Hepatocyte (in vitro differentiated cells): ENCODE results near the gene HOTAIR. TPM values are rescaled to one million over a fixed set of nuclear protein-coding genes. Genes with fewer than 3 reads are reported as not detected.

ENCODE experiments used
- DNase-seq: peaks from one replicate; pipeline ENCODE4 v3.0.0-alpha.2; 2016; ENCODE audit warnings: low spot score
- H2AFZ ChIP-seq: fragments of 200-600 bp; sonication (generic); 2 replicates; pipeline ENCODE4 v1.6.0; 2016; ENCODE audit warnings: antibody characterized with exemption, mild to moderate bottlenecking
- H3K27ac ChIP-seq: fragments of 200-600 bp; sonication (generic); 2 replicates; pipeline ENCODE4 v1.5.1; 2016; ENCODE audit warnings: mild to moderate bottlenecking
- H3K27me3 ChIP-seq: fragments of 200-600 bp; sonication (generic); 2 replicates; pipeline ENCODE4 v1.6.1; 2016
- H3K36me3 ChIP-seq: fragments of 200-600 bp; sonication (generic); replicated peaks from 2 replicates; pipeline ENCODE4 v1.5.1; 2016; ENCODE audit warnings: low read depth; ENCODE audit not compliant: insufficient read depth
- H3K4me1 ChIP-seq: fragments of 200-600 bp; sonication (generic); 2 replicates; pipeline ENCODE4 v1.5.1; 2016; ENCODE audit warnings: mild to moderate bottlenecking, moderate library complexity; ENCODE audit not compliant: insufficient read depth
- H3K4me2 ChIP-seq: fragments of 200-600 bp; sonication (generic); 2 replicates; pipeline ENCODE4 v1.6.0; 2016
- H3K4me3 ChIP-seq: fragments of 200-600 bp; sonication (generic); 2 replicates; pipeline ENCODE4 v1.5.1; 2016; ENCODE audit warnings: mild to moderate bottlenecking
- H3K79me2 ChIP-seq: fragments of 200-600 bp; sonication (generic); 2 replicates; pipeline ENCODE4 v1.6.0; 2017; ENCODE audit warnings: mild to moderate bottlenecking
- H3K9me2 ChIP-seq: fragments of 200-600 bp; sonication (generic); replicated peaks from 2 replicates; pipeline ENCODE4 v1.6.0; 2017; ENCODE audit warnings: mild to moderate bottlenecking; ENCODE audit not compliant: insufficient read depth
- H3K9me3 ChIP-seq: fragments of 200-600 bp; sonication (generic); 2 replicates; pipeline ENCODE4 v1.5.1; 2016; ENCODE audit warnings: low read depth, mild to moderate bottlenecking
- H4K20me1 ChIP-seq: fragments of 200-600 bp; sonication (generic); 2 replicates; pipeline ENCODE4 v1.6.0; 2016; ENCODE audit warnings: mild to moderate bottlenecking; ENCODE audit not compliant: insufficient read depth, poor library complexity, severe bottlenecking
- CTCF ChIP-seq: fragments of 200-600 bp; sonication (generic); IDR thresholded peaks from 2 replicates; pipeline ENCODE4 v1.5.1; 2016; ENCODE audit warnings: antibody characterized with exemption, mild to moderate bottlenecking; ENCODE audit not compliant: poor library complexity
- EZH2 ChIP-seq: fragments of 200-600 bp; sonication (generic); IDR thresholded peaks from 2 replicates; pipeline ENCODE4 v1.6.1; 2016; ENCODE audit warnings: antibody characterized with exemption, mild to moderate bottlenecking, borderline replicate concordance
- EZH2phosphoT487 ChIP-seq: fragments of 200-600 bp; sonication (generic); IDR thresholded peaks from one replicate; pipeline ENCODE4 v1.6.1; 2018; ENCODE audit warnings: antibody characterized with exemption, mild to moderate bottlenecking, low read depth, moderate library complexity; ENCODE audit not compliant: unreplicated experiment, severe bottlenecking
- WGBS: methylation state at CpG from one replicate; pipeline ENCODE4 v1.1.6; 2016; ENCODE audit warnings: low lambda C conversion rate; ENCODE audit errors: missing lambda C conversion rate; 5-methylcytosine and 5-hydroxymethylcytosine counted together
- polyA plus RNA-seq: library from polyadenylated mRNA; unstranded; fragments of >200 nt; fragmentation: Nextera tagmentation; extraction: Ambion mirVana; gene quantifications from 2 replicates; pipeline ENCODE4 v1.2.1, GENCODE V29; 2016
- total RNA-seq: library from RNA; depleted of rRNA; stranded (reverse); fragments of >200 nt; gene quantifications from 2 replicates; pipeline ENCODE4 v1.2.3, GENCODE V29; 2014

HOTAIR gene
- total and polyA plus RNA-seq, 2 experiments from 2014 or later: 0.82 to 0.90 TPM

GRCh38 chr12:53941750-53942149 lies 33.0 kb downstream of the HOTAIR start:
- no peak overlapping the region for H3K4me3 ChIP-seq
- no peaks in the 10 kb centered on the region for H3K9me3 ChIP-seq
- no peak overlapping the region for H2AFZ ChIP-seq
- no peaks in the 10 kb centered on the region for H3K4me1 ChIP-seq
- H3K4me2 ChIP-seq: no peak overlapping the region
- no peaks in the 10 kb centered on the region for H3K9me2 ChIP-seq
- WGBS: 26% methylated on average over 5 of the region's 5 CpGs
- H3K36me3 ChIP-seq: no peaks in the 10 kb centered on the region
- H4K20me1 ChIP-seq: no peaks in the 10 kb centered on the region
- no peak overlapping the region for H3K27ac ChIP-seq
- TF ChIP-seq CTCF (no peak), EZH2 (no peak), EZH2phosphoT487 (no peak)
- DNase-seq: no peak
- no peaks in the 10 kb centered on the region for H3K79me2 ChIP-seq
- peaks cover 99% of the 10 kb centered on the region for H3K27me3 ChIP-seq

GRCh38 chr12:53941187-53941586 lies 33.6 kb downstream of the HOTAIR start:
- peaks cover 99% of the 10 kb centered on the region for H3K27me3 ChIP-seq
- TF ChIP-seq CTCF (no peak), EZH2 (no peak), EZH2phosphoT487 (no peak)
- no peak overlapping the region for H3K27ac ChIP-seq
- no peaks in the 10 kb centered on the region for H4K20me1 ChIP-seq
- no peaks in the 10 kb centered on the region for H3K4me1 ChIP-seq
- H3K4me3 ChIP-seq: no peak overlapping the region
- no peaks in the 10 kb centered on the region for H3K36me3 ChIP-seq
- no peak for DNase-seq
- H3K9me2 ChIP-seq: no peaks in the 10 kb centered on the region
- H2AFZ ChIP-seq: no peak overlapping the region
- no peaks in the 10 kb centered on the region for H3K9me3 ChIP-seq
- H3K79me2 ChIP-seq: no peaks in the 10 kb centered on the region
- H3K4me2 ChIP-seq: no peak overlapping the region

GRCh38 chr12:53940443-53941014 lies 34.2 kb downstream of the HOTAIR start:
- H3K27me3 ChIP-seq: peaks cover 99% of the 10 kb centered on the region
- no peaks in the 10 kb centered on the region for H3K79me2 ChIP-seq

More at GRCh38 chr12:53940443-53941014, 34.2 kb downstream of the HOTAIR start:
- TF ChIP-seq CTCF (no peak), EZH2phosphoT487 (no peak), EZH2 (no peak)
- H3K4me2 ChIP-seq: no peak overlapping the region
- H4K20me1 ChIP-seq: no peaks in the 10 kb centered on the region
- H3K4me3 ChIP-seq: no peak overlapping the region
- no peaks in the 10 kb centered on the region for H3K4me1 ChIP-seq
- DNase-seq: no peak
- H3K9me2 ChIP-seq: no peaks in the 10 kb centered on the region
- no peaks in the 10 kb centered on the region for H3K9me3 ChIP-seq
- no peak overlapping the region for H2AFZ ChIP-seq
- H3K36me3 ChIP-seq: no peaks in the 10 kb centered on the region
- H3K27ac ChIP-seq: no peak overlapping the region
- WGBS: 26% methylated on average over 9 of the region's 9 CpGs
